ENCODE data around the gene AKAP13.

The AKAP13 gene

DNA sequence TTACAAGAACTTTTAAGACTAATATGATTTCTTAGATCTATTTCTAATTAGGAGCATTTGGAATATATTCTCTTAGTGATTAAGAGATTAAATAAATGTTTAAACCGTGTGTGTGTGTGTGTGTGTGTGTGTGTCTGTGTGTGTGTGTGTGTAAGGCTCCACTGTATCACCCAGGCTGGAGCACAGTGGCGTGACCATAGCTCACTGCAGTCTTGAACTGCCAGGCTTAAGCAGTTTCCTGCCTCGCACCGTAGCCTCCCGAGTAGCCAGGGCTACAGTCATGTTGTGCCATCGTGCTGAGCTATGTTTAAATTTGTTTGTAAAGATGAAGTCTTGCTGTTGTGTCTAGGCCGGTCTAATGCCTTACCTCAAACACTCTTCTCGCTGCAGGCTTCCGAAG lies 305.0 kb downstream of the AKAP13 start:
- no peak for DNase-seq

DNA sequence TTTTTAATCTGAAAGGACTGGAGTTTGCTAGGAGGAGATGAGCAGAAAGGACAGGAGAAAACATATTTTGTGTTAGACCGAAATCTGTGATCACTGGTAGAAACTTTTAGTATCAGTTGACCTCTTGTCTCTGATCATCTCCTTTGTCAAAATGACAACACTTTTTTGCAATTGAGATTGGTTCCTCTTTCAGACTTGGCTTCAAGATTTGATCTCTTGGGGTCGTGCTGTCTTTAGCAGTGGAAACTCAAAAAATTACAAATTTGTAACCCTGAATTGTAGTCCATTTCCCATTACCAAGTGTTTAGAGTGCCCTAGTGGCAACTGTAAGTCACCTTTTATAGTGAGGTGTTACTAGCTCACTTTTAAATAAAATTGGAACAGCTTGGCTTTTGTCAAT lies 306.9 kb downstream of the AKAP13 start:
- DNase-seq, result no peak

DNA sequence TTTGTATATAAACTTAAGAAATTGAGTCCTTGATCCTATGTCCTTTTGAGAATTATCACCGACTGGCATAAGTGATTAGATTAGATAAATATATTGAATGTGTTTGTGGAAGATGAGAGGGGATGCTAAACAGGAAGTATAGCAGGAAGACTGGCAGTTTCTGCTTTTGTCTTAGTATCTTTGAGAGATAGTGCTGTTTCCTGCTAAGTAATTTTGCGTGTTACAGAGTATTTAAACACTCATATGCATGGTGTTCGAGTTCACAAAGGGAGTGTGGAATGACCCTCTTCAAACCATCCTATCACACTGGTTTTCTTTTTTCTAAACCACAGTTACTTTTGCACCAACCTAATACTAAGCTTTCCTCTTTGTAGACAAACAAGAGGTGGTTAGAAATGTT lies 308.3 kb downstream of the AKAP13 start:
- DNase-seq, result no peak

DNA sequence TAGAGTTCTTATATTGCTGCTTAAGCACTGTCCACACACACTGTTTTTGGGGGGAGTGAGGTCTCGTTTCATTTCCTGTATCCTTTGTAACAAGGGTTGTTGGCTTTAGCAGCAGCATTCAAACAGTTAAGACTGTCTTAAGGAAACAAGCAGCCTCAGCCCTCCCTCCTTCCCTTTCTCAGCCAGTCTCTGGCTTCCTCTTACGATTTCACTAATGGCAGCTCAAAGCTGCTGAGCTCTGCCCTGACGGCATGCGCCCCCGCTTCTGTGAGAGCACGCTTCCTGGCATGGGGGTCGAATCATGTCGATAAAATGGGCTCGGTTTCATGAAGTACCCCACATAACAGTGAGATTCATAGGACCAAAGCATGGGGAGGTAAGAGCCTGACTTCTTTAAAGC lies 309.3 kb downstream of the AKAP13 start:
- no peak for DNase-seq

DNA sequence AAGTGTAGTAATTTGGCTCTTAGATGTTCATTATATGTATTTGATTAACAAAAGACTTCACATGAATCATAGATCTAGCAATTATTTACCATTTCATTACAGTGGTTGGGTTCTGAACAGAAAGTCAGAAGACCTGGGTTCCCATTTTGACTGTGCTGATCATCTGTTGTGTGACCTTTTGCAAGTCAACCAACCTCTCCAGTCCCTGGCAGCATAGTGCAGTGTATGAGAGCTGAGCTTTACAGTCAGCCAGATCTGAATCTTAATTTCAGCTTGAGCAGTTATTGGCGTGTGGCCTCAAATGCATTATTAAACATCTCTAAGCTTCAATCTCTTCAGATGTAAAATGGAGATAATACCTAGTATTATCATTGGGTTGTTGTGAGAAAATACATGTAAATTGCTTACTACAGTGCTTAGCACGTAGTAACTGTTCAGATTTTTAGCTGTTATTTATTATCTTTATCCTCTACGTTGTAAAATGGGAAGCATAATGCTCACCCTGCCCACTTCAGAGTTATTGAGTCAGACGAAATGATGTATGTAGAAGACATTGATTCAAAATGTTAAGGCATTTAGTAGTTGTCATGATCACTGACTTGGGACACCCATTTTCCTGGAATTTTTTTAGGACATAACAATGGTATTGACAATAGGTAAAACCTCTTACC lies 310.3 kb downstream of the AKAP13 start:
- DNase-seq, result no peak

DNA sequence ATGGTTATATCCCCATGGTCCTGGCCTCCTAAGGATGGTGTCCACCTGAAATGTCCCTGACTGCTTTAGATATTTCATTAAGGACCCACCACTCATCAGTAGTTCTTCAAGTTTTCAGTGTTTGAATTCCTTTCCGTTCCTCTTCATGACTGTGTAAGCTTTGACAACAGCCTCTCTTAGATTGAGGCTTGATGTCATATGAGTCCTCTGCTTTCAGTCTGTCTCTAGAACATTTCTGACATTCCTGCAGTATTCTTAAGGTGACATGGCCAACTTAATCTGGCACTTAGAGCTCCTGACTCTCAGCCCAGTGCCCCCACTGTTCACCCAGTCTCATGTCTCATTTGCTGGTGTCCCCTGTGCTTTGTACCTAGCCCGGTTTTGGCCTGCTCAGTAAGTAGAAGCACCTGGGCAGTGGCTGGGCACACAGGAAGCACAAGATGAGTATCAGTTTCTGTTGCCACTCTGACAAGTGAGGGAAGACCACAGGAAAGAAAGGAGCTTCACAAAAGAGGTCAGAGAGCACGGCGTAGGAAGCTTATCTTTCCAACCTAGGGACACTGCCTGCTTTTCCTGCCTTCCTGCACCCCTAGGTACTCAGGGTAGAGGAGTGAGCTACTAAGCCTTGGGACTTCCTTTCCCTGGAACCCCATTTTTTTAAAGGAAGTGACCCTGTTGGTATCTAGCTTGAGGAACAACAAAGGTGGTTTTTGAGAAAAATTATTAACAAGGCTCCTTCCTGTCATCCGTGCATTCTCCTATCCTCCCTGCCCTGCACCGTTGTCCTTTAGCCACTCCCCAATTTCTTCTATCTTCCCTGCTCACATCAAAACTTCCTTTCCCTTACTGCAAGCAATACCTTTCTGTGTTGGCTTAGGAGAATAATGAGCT lies 311.2 kb downstream of the AKAP13 start:
- no peak for DNase-seq

DNA sequence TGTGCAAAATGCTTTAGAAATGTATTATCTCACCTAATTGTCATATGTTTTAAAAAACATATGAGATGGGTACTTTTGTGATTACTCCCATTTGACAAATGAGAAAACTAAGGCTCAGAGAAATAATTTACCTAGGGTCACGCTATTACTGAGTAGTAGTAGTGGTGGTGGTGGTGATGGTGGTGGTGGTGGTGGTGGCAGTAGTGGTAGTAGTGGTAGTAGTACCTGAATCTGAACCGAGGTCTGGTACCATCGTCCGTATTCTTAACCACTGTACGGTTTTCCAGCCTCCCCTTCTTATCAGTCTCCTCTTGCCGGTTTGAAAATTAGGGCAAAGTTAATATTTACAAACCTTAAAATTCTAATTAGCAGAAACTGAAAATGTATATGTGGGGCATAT lies 311.9 kb downstream of the AKAP13 start:
- DNase-seq, result no peak

DNA sequence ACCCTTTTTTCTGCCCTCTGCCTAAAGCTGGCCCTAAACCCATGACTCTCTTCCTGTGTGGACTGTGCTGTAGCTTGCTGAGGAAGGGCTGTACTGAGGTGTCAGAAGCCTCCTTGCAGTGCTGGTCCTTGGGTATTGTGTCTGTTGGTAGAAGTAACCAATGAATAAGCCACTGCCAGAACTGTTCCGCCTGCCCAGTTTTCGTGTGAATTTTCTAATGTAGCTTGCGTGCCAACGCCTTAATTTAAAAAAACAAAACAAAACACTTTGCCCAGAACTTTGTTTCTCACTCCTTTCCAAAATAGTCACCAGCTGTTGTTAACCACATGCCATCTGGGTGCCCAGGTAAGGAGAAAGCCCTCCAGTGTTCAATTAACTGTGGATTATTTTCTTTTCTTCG lies 312.5 kb downstream of the AKAP13 start:
- DNase-seq, result no peak

- no peak for DNase-seq
These were observed 312.9 kb downstream of the AKAP13 start for GRCh38 chr15:85693277-85693676.

DNA sequence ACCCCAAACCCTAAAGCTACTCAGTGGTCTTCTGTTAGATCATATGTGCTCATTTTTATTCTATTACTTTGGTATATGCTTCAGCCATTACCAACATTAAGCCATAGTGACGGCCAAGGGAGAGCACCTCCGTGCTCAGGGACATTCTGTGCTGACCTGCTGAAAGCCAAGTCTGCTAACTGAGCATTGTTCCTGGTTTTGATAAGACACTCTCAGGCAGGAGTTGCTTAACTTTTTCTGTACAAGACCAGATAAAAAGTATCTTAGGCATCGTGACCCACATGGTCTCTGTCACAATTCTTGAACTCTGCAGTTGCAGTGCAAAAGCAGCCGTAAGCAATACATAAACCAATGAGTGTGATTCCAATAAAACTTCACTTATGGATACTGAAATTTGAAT lies 313.7 kb downstream of the AKAP13 start:
- DNase-seq, result no peak

GRCh38 chr15:85700767-85701166 lies 320.4 kb downstream of the AKAP13 start:
- no peak for DNase-seq

DNA sequence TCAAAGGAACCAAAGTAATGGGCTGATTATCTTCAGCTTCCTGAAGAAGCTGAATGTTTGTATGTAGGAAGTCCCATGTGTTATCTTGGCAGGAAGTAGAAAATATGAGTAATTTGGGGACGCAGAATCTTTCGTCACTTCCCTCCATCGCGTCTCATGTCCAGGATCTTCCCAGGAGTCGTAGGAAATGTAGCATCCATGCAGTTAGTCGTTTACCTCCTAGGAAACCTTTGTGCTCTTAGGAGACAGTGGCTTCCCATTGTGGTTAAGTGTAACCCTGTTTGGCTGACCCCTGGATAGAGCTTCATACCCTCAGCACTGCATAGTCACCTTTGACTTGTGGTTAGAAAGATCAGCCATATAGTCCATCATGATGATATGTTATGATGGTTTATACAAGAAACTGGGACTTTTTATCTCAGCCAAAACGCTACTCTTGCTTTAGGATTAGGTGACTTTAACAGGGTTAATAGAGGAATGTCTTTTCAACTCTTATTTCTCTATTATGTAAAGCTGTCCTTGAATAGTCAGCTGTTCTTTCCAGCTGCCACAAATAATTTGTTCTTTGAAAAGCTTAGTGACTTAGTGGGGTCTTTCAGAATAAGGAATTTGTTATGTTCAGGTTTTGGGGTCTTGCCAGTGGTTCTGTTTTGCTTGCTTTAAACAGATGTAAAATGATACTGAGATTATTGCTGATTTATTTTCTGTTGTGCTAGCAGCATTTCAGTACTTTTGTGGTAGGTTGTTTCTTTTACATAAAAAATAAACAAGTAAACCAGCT lies 322.1 kb downstream of the AKAP13 start:
- DNase-seq, result no peak

DNA sequence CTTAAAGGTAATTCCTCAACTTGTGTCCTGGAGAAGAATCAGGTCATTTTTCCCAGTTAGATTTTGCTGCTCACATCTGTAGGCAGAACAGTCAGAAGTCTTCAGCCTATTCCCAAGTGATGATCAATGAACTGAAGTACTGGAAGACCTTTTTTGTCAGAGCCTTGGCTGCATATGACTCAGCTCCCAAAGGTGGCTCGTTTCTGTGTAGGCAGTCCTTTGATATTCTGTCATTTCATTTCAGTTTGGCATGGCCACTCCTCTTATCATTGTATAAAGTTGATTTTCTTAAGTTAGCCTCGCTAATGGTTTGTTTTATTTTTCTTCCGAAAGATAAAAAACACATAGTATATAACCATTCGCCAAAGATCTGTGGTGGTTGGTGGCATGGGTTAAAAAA lies 323.7 kb downstream of the AKAP13 start:
- DNase-seq, result no peak

GRCh38 chr15:85704720-85705429 lies 324.5 kb downstream of the AKAP13 start:
- DNase-seq, result no peak

DNA sequence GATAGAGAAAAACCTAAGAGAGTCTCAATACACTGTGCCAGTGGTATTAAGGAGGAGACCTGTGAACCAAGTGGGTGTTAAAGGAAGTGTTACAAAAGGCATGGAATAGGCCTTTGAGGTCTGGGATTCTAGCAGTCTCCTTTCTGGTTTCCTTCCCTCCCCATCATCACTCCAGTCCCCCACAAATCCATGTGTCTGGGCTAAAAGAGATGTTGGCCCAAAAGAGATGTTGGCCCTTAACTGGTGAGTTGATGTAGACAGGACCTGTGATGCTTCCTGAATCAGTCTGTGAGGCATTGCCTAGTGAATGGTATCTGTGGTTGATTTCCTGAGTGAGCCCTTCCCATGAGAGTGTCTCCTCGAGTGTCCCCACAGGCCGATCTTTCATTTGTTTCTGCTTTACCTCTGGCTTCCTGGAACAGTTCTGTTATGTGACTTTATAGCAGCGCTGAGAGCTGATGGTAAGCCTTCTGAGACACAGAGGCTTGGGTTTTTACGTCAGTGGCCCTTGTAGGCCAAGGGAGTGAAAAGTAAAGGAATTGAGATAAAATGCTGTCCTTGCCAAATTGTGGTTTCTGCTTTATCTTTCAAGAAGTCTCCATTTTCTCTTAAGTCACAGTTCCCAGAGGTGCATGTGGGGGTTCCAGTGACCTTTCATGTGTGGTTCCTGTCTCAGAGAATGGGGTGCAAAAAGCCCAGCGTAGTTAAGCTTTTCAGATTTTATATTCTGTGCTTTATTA lies 326.5 kb downstream of the AKAP13 start:
- no peak for DNase-seq

- DNase-seq, result no peak
These were observed 327.3 kb downstream of the AKAP13 start for GRCh38 chr15:85707519-85708338.

- DNase-seq, result no peak
These were observed 328.1 kb downstream of the AKAP13 start for GRCh38 chr15:85708402-85708941.

- DNase-seq, result no peak
These were observed 328.8 kb downstream of the AKAP13 start for GRCh38 chr15:85709250-85709649.

DNA sequence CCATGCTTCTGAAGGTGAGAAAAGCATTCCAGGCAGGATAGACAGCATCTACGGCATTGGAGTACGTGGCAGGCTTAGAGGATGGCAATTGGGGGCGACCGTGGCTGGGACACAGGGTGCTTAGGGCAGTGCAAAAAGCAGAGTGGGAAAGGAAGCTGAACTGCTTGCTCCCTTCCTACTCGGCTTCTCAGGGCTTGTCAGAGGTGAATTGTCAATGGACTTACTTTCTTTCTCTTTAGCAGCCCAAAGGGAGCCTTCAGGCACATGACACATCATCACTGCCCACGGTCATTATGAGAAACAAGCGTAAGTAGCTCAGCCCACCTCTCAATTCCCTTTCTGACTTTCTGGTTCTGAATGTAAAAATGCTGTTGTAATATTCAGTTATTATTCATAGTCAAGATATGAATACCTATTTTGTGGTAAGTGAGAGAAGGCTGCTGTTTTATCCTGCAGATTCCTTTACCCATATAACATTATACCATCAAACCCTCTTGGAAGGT lies 330.0 kb downstream of the AKAP13 start:
- no peak for DNase-seq

- DNase-seq, result no peak
These were observed 331.3 kb downstream of the AKAP13 start for GRCh38 chr15:85711580-85712192.

Measured in cortex of kidney (tissue), 1 donor.